ENCODE data around the gene VAV1. TPM values are rescaled to one million over a fixed set of nuclear protein-coding genes. Genes with fewer than 3 reads are reported as not detected.

The VAV1 gene
- polyA plus RNA-seq, 2 of the 4 experiments (the other 2 are of a cell fraction), result 5.6 to 7.5 TPM

GRCh38 chr19:6806488-6806887, 34.0 kb downstream of the VAV1 start:
- CTCF ChIA-PET, result interaction anchor here (0.6 to 1.4 kb wide), 3 partner anchors 14 to 302 kb away, joined by 3 to 4 read pairs (median 3); no protein-coding TSS in a partner anchor
- WGBS (ENCODE audit: missing lambda C conversion rate), result 77% methylated on average over 4 of the region's 4 CpGs
- DNase-seq (ENCODE audit: low read depth in 1 of 2, low spot score in 1 of 2) (peak in 1 of 2 experiments; percentile 51), ATAC-seq (peak in 1 of 2 experiments; percentile 42; a peak in 2 of 6 replicates), FAIRE-seq (no peak)
- H3K4me1 ChIP-seq, result peaks cover 10% of the 10 kb centered on the region
- POLR2A ChIA-PET, result no interaction called here
- no peaks in the 10 kb centered on the region for H3K9me3 ChIP-seq
- H3K4me3 ChIP-seq, result no peak overlapping the region
- TF ChIP-seq NPAS2 (CRISPR knock-in tag; IDR thresholded peaks at IDR 0.05; ENCODE audit: borderline replicate concordance), result no peak
- no peak overlapping the region for H3K4me2 ChIP-seq
- no peak overlapping the region for H3K27ac ChIP-seq

GRCh38 chr19:6807291-6807690, 34.8 kb downstream of the VAV1 start:
- Histone ChIP-seq H3K4me2 (no peak overlapping the region), H3K4me3 (no peak overlapping the region), H3K9me3 (no peaks in the 10 kb centered on the region), H3K27ac (no peak overlapping the region), H3K4me1 (peaks cover 8% of the 10 kb centered on the region)
- WGBS (ENCODE audit: missing lambda C conversion rate), result 95% methylated on average over 5 of the region's 5 CpGs
- DNase-seq (ENCODE audit: low read depth in 1 of 2, low spot score in 1 of 2) (no peak), ATAC-seq (no peak), FAIRE-seq (no peak)
- TF ChIP-seq ZC3H11A (IDR thresholded peaks at IDR 0.05), result no peak
- no peak for TF ChIP-seq SREBF2 (IDR thresholded peaks at IDR 0.05)
- TF ChIP-seq CHD2 (IDR thresholded peaks at IDR 0.05; ENCODE audit: low read length, partially characterized antibody), result no peak
- TF ChIP-seq MAX (IDR thresholded peaks at IDR 0.05), result no peak
- TF ChIP-seq RAD21 (conservative IDR thresholded peaks at IDR 0.05 in 1 of 2, IDR thresholded peaks at IDR 0.05 in 1 of 2), result no peak
- no peak for TF ChIP-seq HMGXB4 (CRISPR knock-in tag; IDR thresholded peaks at IDR 0.05; ENCODE audit: borderline replicate concordance)
- no peak for TF ChIP-seq CEBPB (IDR thresholded peaks at IDR 0.05)
- TF ChIP-seq KDM1A (IDR thresholded peaks at IDR 0.05; ENCODE audit: low read depth), result no peak
- TF ChIP-seq JUN (IDR thresholded peaks at IDR 0.05), result no peak
- no peak for TF ChIP-seq HOXA7 (CRISPR knock-in tag; IDR thresholded peaks at IDR 0.05)
- no peak for TF ChIP-seq CHD4 (IDR thresholded peaks at IDR 0.05; ENCODE audit: borderline replicate concordance)
- no peak for TF ChIP-seq NR3C1 (IDR thresholded peaks at IDR 0.05)
- TF ChIP-seq ZFP36 (IDR thresholded peaks at IDR 0.05; ENCODE audit: borderline replicate concordance, partially characterized antibody), result no peak
- TF ChIP-seq HOXB13 (CRISPR knock-in tag; IDR thresholded peaks at IDR 0.05; ENCODE audit: low read depth), result no peak
- TF ChIP-seq HES2 (IDR thresholded peaks at IDR 0.05), result no peak
- TF ChIP-seq CBX2 (IDR thresholded peaks at IDR 0.05; ENCODE audit: borderline replicate concordance, low read depth), result no peak
- no peak for TF ChIP-seq HEYL (CRISPR knock-in tag; IDR thresholded peaks at IDR 0.05)
- ChIA-PET CTCF (interaction anchor here (0.6 kb wide), 1 partner anchor 303 kb away, joined by 3 read pairs; no protein-coding TSS in a partner anchor), POLR2A (interaction anchor here (1.3 kb wide), 1 partner anchor 20 kb away, joined by 3 read pairs; no protein-coding TSS in a partner anchor)

- FAIRE-seq (no peak), ATAC-seq (no peak), DNase-seq (ENCODE audit: low read depth in 1 of 2, low spot score in 1 of 2) (no peak)
- CTCF ChIA-PET, result interaction anchor here (2.2 to 2.3 kb wide), 2 partner anchors 20 to 70 kb away, joined by 7 to 8 read pairs; no protein-coding TSS in a partner anchor
- POLR2A ChIA-PET, result interaction anchor here (1.3 kb wide), 1 partner anchor 19 kb away, joined by 3 read pairs; no protein-coding TSS in a partner anchor
- no peak overlapping the region for H3K4me2 ChIP-seq
- 97% methylated on average over 1 of the region's 1 CpG for WGBS (ENCODE audit: missing lambda C conversion rate)
- H3K4me3 ChIP-seq, result no peak overlapping the region
- TF ChIP-seq SREBF2 (IDR thresholded peaks at IDR 0.05), result no peak
- no peak for TF ChIP-seq PHF8 (IDR thresholded peaks at IDR 0.05; ENCODE audit: borderline replicate concordance, low read depth)
- TF ChIP-seq HDAC2 (IDR thresholded peaks at IDR 0.05), result no peak
- TF ChIP-seq NPAS2 (CRISPR knock-in tag; IDR thresholded peaks at IDR 0.05; ENCODE audit: borderline replicate concordance), result no peak
- TF ChIP-seq ESRRA (IDR thresholded peaks at IDR 0.05; ENCODE audit: borderline replicate concordance, low read length), result no peak
- no peak for TF ChIP-seq RAD21 (conservative IDR thresholded peaks at IDR 0.05 in 1 of 2, IDR thresholded peaks at IDR 0.05 in 1 of 2)
- no peak for TF ChIP-seq HES2 (IDR thresholded peaks at IDR 0.05)
- no peak for TF ChIP-seq KDM1A (IDR thresholded peaks at IDR 0.05; ENCODE audit: low read depth)
- TF ChIP-seq CBX2 (IDR thresholded peaks at IDR 0.05; ENCODE audit: borderline replicate concordance, low read depth), result no peak
- no peak overlapping the region for H3K27ac ChIP-seq
- H3K4me1 ChIP-seq, result no peaks in the 10 kb centered on the region
- H3K9me3 ChIP-seq, result no peaks in the 10 kb centered on the region
Observed at GRCh38 chr19:6808494-6808893, 36.0 kb downstream of the VAV1 start.

Data from A549 (cell line).